Activated T-cell treated with anti-CD3 and anti-CD28 coated beads for 4 hours (primary cell): ENCODE results near the gene LOXL4.

Experiments used
- DNase-seq: peaks from one replicate; pipeline ENCODE4 v3.0.0-alpha.2; 2020

Gene LOXL4

GRCh38 chr10:98294270-98294627, 26.3 kb upstream of the LOXL4 start:
- no peak for DNase-seq

- DNase-seq: no peak
Measured at GRCh38 chr10:98293550-98294269, 25.7 kb upstream of the LOXL4 start.

GRCh38 chr10:98292971-98293370, 25.0 kb upstream of the LOXL4 start:
- no peak for DNase-seq

GRCh38 chr10:98289802-98290209, 21.8 kb upstream of the LOXL4 start:
- no peak for DNase-seq

GRCh38 chr10:98287321-98287720, 19.3 kb upstream of the LOXL4 start:
- no peak for DNase-seq

- DNase-seq: no peak
Measured at GRCh38 chr10:98286419-98286818, 18.4 kb upstream of the LOXL4 start.

GRCh38 chr10:98285416-98285815, 17.4 kb upstream of the LOXL4 start:
- no peak for DNase-seq

GRCh38 chr10:98276311-98276710, 8.3 kb upstream of the LOXL4 start:
- no peak for DNase-seq

GRCh38 chr10:98274562-98274961, 6.6 kb upstream of the LOXL4 start:
- no peak for DNase-seq

GRCh38 chr10:98273057-98273850, 5.3 kb upstream of the LOXL4 start:
- no peak for DNase-seq

- DNase-seq: no peak
Measured at GRCh38 chr10:98272656-98273055, 4.7 kb upstream of the LOXL4 start.

- no peak for DNase-seq
Measured at GRCh38 chr10:98272245-98272644, 4.3 kb upstream of the LOXL4 start.

- no peak for DNase-seq
Measured at GRCh38 chr10:98270786-98271185, 2.8 kb upstream of the LOXL4 start.

- DNase-seq: no peak
Measured at GRCh38 chr10:98270073-98270740, 2.2 kb upstream of the LOXL4 start.

GRCh38 chr10:98269435-98269912, 1.5 kb upstream of the LOXL4 start:
- no peak for DNase-seq

- no peak for DNase-seq
Measured at GRCh38 chr10:98268694-98269431, 869 bp upstream of the LOXL4 start.

- no peak for DNase-seq
Measured at GRCh38 chr10:98267069-98267893, 713 bp downstream of the LOXL4 start.

GRCh38 chr10:98266647-98267046, 1.3 kb downstream of the LOXL4 start:
- DNase-seq: no peak

- DNase-seq: no peak
Measured at GRCh38 chr10:98265403-98266378, 2.3 kb downstream of the LOXL4 start.

GRCh38 chr10:98264378-98265065, 3.5 kb downstream of the LOXL4 start:
- no peak for DNase-seq
